Measurements from ENCODE around the gene QRSL1.
"Not testable (repeated sequence)": the region's sequence is repeated elsewhere in the genome, so short reads cannot be mapped to it uniquely, and the experiment has no call there.

QRSL1 gene

GRCh38 chr6:106629103-106629858 lies at the start of gene QRSL1, which contains the start of gene RTN4IP1:
QRSL1 (plus strand) TSS chr6:106629578; CDS start chr6:106629682, 104 bp downstream.
RTN4IP1 (minus strand) TSS chr6:106629498; CDS start chr6:106629021, 477 bp downstream.
- peak; percentile 90 for DNase-seq (ENCODE audit: low read depth)

- no peak for DNase-seq (ENCODE audit: low read depth)
These were observed 47.9 kb upstream of the QRSL1 start for GRCh38 chr6:106581468-106581867.

GRCh38 chr6:106586815-106587415 lies 42.5 kb upstream of the QRSL1 start:
- no peak for DNase-seq (ENCODE audit: low read depth)

GRCh38 chr6:106588937-106589336 lies 40.4 kb upstream of the QRSL1 start:
- not testable (repeated sequence) for DNase-seq (ENCODE audit: low read depth)

- DNase-seq (ENCODE audit: low read depth): peak; percentile 75
These were observed 38.1 kb upstream of the QRSL1 start for GRCh38 chr6:106591111-106591825.

GRCh38 chr6:106599440-106599839 lies 29.9 kb upstream of the QRSL1 start:
- DNase-seq (ENCODE audit: low read depth): no peak

GRCh38 chr6:106600329-106600728 lies 29.0 kb upstream of the QRSL1 start:
- no peak for DNase-seq (ENCODE audit: low read depth)

- DNase-seq (ENCODE audit: low read depth): peak; percentile 77
These were observed 21.2 kb upstream of the QRSL1 start for GRCh38 chr6:106608080-106608668.

- peak; percentile 27 for DNase-seq (ENCODE audit: low read depth)
These were observed 19.7 kb upstream of the QRSL1 start for GRCh38 chr6:106609699-106610098.

GRCh38 chr6:106611030-106611429 lies 18.3 kb upstream of the QRSL1 start:
- DNase-seq (ENCODE audit: low read depth): no peak

- DNase-seq (ENCODE audit: low read depth): no peak
These were observed 16.5 kb upstream of the QRSL1 start for GRCh38 chr6:106612671-106613416.

- DNase-seq (ENCODE audit: low read depth): no peak
These were observed 15.8 kb upstream of the QRSL1 start for GRCh38 chr6:106613590-106613989.

- DNase-seq (ENCODE audit: low read depth): no peak
These were observed 15.2 kb upstream of the QRSL1 start for GRCh38 chr6:106614166-106614565.

- DNase-seq (ENCODE audit: low read depth): no peak
These were observed 14.7 kb upstream of the QRSL1 start for GRCh38 chr6:106614592-106615257.

GRCh38 chr6:106617302-106617701 lies 12.1 kb upstream of the QRSL1 start:
- DNase-seq (ENCODE audit: low read depth): no peak

- DNase-seq (ENCODE audit: low read depth): no peak
These were observed 11.5 kb upstream of the QRSL1 start for GRCh38 chr6:106617857-106618256.

- no peak for DNase-seq (ENCODE audit: low read depth)
These were observed 11.1 kb upstream of the QRSL1 start for GRCh38 chr6:106618324-106618723.

- no peak for DNase-seq (ENCODE audit: low read depth)
These were observed 10.2 kb upstream of the QRSL1 start for GRCh38 chr6:106619223-106619622.

- peak; percentile 28 for DNase-seq (ENCODE audit: low read depth)
These were observed 8.3 kb upstream of the QRSL1 start for GRCh38 chr6:106620931-106621672.

GRCh38 chr6:106622412-106622811 lies 7.0 kb upstream of the QRSL1 start:
- DNase-seq (ENCODE audit: low read depth): no peak
